Activated CD4-positive, alpha-beta T cell treated with anti-CD3 and anti-CD28 coated beads for 4 hours (primary cell): Measurements from ENCODE around the gene AAMP.

Experiments
- DNase-seq, 2 donors: peaks; one replicate each; pipeline ENCODE4 v3.0.0-alpha.2; 2020

Gene AAMP

DNA sequence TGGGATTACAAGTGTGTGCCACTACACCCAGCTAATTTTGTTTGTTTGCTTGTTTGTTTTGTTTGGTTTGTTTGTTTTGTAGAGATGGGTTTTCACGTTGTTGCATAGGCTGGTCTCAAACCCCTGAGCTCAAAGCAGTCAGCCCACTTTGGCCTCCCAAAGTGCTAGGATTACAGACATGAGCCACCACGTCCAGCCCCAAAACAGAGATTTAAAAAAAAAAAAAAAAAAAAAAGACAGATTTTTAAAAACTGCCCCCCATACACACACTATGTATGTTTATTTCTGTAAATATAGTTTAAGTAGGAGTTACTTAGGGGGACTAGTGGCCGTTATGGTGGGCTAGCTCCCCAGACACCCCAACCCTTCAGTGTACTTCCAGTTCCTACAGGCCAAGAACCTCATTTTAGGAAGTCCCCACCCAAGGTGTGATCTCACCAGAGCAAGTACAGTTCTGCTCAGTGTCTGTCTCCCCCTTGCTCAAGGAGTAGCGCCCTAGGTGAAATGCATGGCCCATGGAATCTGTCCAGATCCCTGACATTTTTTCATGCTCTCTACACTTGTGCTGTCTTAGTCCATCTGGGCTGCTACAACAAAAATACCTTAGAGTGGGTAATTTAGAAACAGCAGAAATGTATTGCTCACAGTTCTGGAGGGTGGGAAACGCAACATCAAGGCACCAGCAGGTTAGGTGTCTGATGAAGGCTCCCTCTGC, 23.9 kb upstream of the AAMP start:
- DNase-seq, result no peak

DNA sequence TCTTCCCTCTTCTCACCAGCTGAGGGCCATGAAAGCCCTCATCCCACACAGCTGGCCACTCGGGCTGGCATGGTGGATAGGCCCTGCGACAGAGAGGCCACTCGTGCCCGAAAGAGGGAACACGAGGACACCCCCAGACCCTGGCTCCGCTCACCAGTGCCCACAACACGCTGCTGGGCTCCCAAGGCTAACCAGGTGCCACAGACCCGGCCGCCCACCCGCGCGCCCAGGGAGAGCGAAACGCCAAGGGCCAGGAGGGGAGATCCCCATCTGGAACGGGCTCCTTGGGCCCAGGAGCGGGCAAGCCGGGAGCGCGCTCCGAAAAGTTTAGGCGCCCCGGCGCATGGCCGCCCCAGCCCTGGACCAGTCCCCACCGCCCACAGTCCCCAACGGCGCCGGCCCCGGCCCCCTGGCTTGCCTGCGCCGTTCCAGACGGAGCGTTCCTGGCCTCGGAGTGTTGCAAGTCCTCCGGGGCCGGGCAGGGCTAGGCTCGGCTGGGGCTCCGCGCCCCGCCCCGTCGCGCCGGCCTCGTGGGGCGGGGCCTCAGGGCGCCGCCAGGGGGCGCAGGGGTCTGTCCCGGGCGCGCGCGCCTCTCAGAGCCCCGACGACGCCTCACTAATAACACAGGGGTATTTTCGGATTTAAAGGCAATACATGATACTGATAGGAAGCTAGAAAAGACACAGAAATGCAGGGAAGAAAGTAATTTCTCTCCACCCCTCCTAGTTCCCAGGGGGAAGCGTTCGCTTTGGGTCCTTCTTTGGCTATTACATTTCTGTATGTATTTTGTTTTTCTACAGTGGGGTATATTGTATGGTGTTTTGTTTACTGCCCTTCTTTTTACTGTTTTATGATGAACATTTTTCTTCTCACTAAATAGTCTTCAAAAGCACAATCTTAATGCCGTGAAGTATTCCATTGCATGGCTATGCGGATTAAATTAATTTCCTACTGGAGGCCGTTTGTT, 22.4 kb upstream of the AAMP start, which contains the start of gene TMBIM1:
TMBIM1 (minus strand) TSS at position 456 of the 967 bp plus-strand sequence. CDS start 10,362 bp downstream, outside the sequence.
- DNase-seq, result peak; percentile 76

DNA sequence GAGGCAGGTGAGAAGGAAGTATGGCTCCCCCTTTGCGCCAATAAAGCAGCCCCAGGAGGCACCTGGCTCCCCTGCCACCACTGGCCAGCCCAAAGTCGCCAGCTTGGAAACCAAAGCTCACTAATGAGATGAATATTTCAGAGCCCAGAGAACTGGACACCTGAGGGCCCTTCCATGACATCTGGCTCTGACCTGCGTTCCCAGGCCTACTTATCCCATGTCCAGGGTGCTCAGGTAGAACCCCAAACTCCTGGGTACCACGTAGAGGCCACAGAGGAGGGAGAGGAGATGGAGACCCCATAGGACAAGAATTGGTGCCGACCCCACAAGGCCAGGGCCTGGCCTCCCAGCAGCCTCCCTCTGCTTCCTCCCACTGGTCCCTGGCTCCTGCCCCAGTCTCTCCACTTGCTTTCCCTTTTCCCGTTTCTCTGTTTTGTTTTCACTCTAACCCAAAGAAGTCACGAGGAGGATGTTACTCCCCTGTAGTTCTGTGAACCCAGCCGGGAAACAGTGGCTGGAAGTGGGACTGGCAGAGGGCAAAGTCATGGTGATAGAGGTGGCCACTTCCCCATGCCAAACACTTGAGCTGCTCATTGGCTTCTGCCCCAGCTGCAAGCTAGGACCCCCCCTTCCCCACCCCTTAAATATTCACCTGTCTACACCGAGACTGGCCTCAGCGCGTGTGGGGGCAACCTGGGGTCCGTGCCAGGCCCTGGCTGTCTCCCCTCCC, 21.5 kb upstream of the AAMP start:
- no peak for DNase-seq

DNA sequence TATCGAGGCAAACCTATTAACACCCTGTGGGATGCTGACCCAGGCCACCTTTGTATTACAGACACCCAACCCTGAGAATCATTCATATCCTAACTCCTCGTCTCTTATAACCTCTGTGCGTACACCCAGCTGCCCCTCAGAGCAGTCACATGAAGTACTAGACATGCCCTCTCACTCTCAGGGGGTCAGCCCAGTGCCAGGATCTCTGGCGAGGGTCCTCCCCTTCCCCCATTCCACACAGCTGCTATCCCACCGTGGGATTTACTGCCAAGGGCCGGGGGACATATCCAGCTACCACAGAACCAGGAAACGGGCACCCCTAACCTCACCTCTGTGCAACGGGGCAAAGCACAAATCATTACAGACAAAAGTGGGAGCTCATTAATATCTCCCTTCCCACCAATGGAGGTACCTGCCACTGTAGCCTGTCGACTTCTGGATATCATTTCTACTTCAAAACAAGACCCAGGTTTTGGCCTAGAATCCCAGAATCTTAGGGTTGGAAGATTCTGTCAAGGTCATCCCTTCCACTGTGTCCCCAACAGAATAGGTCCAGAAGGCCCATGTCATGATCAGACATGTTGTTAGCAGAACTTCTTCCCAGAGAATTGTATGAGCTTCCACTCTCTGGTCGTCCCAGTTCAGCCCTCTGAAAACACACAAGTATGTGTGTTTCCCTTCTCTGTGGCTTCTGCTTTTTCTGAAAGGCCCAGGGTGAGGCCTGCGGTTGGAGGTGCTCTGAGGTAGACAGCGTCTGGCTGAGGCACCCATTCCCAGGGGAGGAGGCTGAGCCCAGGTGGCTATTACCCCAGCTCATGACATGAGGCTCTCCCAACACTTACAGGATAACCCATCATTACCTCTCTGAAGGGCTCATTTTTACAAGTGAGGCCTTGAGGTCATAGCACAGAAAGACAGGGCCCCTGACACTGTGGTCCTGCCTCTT, 20.7 kb upstream of the AAMP start:
- peak in 1 of 2 donors; percentile 51 for DNase-seq

DNA sequence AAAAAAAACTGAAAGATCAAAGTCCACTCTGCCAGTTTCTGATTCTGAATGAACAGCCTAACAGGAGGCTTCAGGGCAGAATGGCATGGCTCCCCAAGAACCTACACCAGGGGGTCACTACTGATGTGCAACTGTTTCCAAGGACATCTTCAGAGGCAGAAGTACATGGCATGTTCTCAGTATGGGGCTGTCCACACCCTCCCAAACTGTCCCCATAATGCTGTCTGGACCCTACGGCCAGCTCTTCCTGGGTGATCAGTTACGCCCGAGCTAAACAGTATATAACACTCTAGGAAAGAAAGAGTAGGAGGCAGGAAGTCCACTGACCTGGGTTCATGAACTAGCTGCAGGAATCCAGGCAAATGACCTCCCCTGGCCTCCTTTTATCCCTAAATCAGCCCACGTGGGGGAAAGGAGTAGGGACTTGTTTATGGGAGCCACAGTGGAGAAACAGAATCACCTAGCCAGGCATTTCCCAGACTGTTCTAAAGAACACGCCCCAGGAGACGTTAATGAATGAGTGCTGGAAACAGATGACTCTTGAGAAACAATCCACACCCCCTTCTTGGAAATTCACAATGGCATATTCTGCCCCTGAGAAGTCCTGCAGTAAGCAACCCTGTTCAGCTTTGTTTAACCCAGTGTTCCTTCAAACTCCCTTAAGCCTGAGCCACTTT, 19.8 kb upstream of the AAMP start:
- DNase-seq, result no peak

DNA sequence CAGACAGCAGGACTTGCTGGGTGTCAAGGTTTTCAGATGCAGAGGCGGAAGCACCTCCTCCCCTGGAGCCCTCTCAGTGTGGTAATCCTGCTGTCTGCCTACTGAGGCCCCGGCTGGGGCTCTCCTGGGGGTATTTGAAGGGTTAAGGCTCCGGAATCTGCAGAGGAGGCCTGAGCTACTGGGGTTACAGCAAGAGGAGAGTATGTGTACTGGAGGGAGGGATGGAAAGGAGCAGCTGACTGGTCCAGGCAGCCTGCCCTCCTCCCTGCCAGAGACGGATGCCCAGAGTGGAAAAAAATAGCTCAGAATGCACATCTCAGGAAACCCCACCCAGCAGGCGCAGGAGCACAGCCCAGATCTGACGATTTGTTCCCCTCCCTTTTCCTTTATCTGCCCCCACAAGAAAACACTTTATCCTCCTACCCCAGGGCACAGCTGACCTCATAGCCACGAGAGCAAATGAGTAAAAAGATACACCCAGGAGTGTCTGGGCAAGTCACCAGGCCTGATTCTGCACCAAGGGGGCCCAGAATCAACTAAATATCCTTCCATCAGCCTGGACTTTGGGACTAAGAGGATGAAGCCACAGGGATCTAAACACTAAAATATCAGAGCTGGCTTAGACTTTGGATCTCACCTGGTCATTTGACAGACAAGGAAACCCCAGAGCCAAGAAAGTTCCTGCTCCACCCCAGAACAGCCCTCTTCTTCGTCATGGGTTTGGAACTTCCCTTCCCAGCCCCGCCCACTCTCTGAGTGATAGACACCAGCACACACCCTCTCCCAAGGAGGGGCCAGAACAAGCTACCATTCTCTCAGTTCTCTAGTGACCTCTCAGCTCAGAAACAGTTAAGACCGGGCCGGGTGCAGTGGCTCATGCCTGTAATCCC, 16.9 kb upstream of the AAMP start:
- peak; percentile 79 to 80 for DNase-seq

DNA sequence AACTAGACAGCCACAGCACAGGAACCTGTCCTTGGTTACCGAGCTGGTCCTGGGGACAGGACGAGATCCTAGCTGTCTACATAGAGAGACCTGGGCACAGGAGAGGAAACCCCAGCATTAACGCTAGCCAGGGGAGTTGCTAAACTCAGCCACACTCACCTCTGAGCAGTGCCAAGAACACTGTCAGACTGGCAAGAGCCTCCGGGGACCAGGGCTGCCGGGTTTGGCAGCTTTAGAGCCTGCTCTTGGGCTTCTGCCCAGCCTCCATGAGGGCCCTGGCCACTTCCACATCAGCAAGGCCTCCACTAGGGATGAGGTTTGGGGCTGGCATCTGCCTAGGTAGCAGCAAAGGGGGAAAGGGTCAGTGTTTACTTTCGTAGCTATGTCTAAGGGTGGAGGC, 15.7 kb upstream of the AAMP start:
- no peak for DNase-seq

DNA sequence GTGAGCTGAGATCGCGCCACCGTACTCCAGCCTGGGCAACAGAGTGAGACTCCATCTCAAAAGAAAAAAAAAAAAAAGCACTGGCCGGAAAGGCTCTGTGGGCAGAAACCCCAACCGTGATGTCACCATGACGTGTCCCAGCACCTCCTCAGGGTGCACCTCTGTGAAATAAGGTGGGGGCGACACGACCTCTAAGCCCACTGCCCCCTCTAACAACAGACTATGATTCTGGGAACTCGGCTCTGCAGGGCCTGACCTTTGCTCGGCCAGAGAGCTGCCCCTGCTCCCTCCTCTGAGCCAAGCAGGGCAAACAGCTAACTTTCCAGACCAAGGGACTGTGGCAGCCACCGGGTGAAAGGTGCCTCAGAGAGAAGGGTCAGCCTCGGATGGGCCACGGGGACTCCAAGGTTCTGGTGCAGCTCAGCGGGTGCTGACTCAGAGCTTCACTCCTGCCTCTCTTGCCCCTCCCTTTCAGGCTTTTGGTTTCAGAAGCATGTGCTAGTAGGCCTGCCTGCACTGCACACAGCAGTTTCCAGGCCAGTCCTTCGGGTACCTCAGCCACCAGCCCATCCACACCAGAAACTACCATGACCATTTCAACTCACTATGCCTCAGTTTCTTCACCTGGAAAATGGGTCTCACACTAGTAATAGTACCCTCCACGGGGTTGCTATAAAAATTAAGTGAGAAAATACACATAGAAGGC, 14.3 kb upstream of the AAMP start:
- peak; percentile 59 to 64 for DNase-seq

DNA sequence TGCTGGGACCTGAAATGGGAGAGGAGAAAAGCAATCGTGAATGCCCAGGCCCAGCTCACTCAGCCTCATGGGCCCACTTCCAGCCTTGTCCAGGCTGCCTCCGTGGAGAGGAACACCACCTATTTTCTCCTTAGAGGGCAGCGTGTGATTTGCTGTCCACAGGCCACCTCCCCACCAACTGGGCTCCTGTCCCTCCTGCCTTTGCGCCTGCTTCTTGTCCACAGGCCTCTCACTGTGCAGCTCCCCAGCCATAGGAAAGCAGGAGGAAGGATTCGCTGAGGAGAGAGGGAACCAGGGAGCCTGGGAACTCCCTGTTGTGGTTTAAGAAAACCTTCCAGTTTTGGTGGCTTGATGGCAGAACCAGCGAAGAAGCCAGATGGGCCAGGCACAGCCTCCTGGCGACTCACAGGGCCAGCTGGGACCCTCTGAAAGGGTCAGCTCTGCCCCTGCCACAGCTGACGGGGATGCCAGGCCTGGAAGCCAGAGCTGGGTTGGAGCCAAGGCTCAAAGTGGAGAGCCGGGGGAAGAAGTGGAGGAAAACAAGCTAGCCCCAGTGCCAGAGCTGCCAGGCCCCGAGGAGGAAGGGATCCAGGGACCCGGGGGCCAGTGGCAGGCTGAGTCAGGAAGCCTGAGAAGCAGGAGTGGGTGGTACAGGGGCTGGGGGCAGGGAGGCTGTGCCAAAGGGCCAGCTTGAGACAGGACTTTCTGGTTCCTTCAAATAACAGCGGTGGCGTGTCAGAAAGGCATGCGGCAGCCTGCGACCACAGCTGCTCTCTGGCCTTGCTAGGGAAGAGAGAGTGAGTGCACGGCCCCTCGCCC, 12.4 kb upstream of the AAMP start:
- DNase-seq, result no peak

DNA sequence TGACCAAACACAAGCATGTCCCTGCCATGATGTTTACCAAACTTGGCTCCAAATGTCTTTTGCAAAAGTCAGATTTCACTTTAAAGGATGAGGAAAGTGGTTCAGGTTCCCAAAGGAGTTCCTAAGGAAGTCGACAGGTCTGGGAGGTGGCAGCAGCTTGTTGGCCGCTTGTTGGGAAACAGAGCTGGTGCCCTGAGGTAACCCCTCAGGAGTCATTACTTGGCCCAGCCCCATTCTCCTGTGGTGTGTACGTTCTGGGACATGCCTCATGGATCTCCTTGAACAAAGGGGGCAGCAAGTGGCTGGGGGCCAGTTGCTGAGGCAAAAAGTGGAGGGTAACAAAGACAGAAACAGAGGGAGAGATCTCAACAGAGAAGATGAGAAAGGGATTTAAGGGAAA, 11.5 kb upstream of the AAMP start:
- DNase-seq, result no peak

DNA sequence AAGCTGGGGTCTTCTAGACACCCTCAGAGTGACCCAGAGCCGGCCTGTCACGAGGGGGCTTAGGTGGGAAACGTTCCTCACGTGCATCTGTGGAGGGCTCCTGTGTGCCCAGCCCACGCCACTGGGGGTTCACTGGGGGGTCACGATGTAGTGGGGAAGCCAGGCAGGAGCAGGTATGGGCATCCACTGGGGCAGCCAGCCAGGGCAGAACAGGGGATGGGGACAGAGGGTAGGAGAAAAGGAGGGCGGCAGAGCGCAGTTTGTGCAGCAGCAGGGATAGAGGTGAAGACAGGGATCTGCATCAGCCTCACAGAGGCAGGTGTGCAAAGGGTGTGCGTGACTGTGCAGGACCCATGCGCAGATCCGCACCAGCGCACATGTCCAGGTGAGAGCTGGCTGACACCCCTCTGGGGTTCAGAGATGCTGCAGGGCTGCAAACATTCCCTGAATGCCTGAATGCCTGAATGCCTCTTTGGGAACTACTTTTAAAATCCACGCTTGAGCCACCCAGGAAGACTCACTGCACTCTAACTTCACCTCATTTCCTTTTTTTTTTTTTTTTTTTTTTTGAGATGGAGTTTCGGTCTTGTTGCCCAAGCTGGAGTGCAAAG, 10.4 kb upstream of the AAMP start:
- no peak for DNase-seq

DNA sequence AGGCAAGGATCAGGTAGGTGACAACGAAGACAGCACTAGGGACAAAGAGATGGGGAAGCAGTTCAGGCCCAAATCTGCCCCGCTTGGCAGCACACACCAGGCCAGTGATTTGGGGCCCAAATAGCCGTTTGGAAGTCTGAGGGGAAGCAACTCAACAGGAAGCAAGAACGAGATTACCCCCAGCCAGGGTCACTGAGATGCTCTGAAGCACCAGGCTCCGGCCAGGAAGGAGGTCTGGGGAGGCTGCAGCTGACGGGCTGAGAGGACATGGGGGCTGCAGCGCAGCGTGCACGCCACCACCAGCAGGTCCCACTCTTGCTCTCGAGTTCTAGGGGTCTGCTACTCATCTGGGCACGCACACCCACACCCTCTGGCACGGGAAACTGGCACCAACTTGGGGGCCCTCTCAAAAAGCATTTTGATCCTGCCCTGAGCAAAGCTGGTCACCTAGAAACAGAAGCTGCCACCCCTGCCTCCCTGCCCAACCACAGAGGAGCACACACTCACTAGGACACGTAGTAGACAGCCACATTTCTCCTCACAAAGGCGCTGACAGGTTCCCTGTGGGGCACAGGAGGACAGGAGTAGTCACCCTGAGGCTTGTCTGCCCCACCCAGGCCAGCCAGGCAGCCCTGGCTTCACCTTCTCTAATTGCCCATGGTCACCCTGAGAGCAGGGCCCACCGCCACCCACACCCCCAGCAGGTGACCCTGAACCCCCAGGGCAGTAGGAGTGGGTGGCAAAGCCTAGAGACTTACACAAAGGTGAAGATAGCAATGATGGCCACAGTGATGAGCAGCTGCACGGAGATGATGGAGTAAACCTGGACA, 8.8 kb upstream of the AAMP start:
- DNase-seq, result no peak

DNA sequence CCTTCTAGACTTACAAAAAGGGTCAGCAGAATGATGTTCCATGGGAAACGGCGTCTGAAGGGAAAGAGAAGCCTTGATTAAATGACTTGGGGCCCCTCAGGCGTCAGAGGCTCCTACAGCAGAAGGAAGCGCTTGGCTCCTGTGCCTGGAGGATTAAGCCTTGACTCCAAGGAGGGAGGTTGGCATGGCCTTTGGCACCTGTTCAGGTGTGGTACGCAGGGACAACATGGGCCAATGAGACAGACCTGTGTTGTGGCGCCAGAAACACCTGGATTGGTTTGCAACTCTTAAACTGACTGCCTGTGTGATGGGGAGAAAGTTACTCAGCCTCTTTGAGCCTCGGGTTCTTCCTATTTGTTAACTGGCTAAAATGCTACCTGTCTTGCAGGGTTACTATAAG, 8.0 kb upstream of the AAMP start:
- no peak for DNase-seq

DNA sequence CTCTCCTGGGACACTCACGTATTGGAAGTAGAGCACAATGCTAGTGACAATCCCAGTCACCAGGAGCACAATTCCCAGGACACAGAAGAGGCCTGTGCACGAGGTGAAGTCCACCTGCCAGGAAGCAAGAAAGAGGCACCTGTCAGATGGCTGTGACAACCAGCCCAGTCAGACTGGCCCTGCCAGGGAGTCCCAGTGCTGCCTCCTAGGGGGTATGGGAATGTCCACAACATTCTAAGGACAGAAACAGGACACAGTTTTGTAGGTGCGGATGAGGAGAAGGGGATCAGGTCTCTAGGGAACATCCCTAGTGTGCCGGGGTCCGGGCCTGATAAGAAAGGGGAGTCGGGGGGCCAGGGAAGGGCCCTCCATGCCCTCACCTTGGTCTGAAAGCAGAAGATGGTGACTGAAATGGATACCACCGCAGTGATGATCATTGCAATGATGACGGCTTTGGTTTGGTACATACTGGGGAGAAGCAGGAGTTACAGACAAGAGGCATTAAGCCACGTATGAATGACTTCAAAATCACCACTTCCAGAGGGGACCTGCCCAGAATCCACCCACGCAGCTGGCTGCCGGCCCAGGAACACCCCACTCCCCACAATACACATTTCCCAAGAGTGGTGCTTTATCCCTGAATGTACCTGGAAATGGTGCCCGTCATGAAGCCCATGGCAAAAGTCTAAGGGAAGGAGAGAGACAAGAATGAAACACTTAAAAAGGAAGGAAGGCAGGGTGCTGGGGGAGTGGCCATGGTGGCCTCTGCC, 7.2 kb upstream of the AAMP start:
- no peak for DNase-seq

DNA sequence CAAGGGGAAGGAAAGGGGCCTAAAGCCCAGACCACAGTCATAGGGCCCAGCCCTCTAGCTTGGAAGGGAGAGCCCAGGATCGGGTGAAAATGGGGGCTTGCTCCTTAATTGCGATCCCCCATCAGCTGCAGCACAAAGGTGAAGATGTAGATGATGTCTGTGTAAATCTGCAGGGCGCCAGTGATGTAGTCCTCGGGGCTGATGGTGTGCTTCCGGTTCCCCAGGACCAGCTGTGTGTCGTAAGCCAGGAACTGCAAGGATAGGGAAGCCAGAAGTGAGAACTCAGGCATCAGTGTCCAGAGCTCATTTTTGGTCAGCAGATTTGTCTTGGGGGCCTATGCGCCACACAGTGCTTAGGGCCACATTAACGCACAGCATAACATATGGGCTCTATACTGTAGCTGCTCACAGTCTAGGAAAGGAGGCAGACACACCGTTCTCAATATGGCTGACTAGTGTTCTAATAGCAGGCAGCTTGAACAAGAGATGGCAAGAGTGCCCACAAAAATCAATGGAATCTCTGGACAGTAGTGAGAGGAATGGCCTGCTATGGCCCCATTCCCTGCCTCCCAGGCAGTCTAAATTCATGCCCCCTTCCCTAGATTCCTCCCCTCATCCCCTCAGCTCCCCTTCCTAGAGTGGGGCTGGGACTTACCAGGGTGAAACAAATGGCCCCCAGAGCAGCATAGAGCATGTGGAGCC, 5.6 kb upstream of the AAMP start:
- no peak for DNase-seq

DNA sequence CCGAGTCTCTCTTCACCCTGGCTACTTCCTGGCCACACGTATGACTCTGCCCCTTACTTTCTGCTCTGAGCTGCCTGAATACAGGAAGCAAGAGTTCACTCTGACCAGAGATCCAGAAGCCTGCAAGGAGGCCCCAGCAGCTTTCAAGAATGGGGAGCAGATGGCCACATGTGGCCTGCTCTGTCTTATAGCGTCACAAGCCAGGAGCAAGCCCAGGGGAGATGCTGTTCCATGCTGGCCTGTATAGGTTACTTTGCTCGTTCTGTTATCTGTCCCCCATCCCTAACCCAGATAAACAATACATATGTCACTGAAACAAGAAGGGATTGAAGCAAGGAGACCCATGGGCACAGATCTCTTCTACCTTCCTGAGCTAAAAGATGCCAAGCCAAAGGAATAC, 4.6 kb upstream of the AAMP start:
- no peak for DNase-seq
